Measurements from ENCODE around the gene ST6GALNAC6.

Gene ST6GALNAC6

GRCh38 chr9:127915801-127916719 lies 16.7 kb upstream of the ST6GALNAC6 start:
- no peak for DNase-seq (ENCODE audit: low read depth)
- no peak overlapping the region for H3K4me3 ChIP-seq (ENCODE audit: low read depth, low read length)
- TF ChIP-seq MYC (IDR thresholded peaks at IDR 0.05; ENCODE audit: low read depth, low read length) = no peak
- TF ChIP-seq CTCF (IDR thresholded peaks at IDR 0.05; ENCODE audit: low read depth, low read length) = no peak
- no peak for TF ChIP-seq POLR2A (IDR thresholded peaks at IDR 0.05; ENCODE audit: extremely low read depth, insufficient read length)
- no peak for TF ChIP-seq MAX (IDR thresholded peaks at IDR 0.05; ENCODE audit: low read depth, low read length)

- no peak overlapping the region for H3K4me3 ChIP-seq (ENCODE audit: low read depth, low read length)
Measured at GRCh38 chr9:127915325-127915752, 15.9 kb upstream of the ST6GALNAC6 start.

GRCh38 chr9:127913682-127914081 lies 14.3 kb upstream of the ST6GALNAC6 start:
- DNase-seq (ENCODE audit: low read depth) = no peak
- TF ChIP-seq MYC (IDR thresholded peaks at IDR 0.05; ENCODE audit: low read depth, low read length) = no peak
- no peak for TF ChIP-seq POLR2A (IDR thresholded peaks at IDR 0.05; ENCODE audit: extremely low read depth, insufficient read length)
- no peak for TF ChIP-seq MAX (IDR thresholded peaks at IDR 0.05; ENCODE audit: low read depth, low read length)
- no peak overlapping the region for H3K4me3 ChIP-seq (ENCODE audit: low read depth, low read length)

More at GRCh38 chr9:127915325-127915752, 15.9 kb upstream of the ST6GALNAC6 start:
- no peak for DNase-seq (ENCODE audit: low read depth)
- TF ChIP-seq POLR2A (IDR thresholded peaks at IDR 0.05; ENCODE audit: extremely low read depth, insufficient read length) (no peak), MYC (IDR thresholded peaks at IDR 0.05; ENCODE audit: low read depth, low read length) (no peak), MAX (IDR thresholded peaks at IDR 0.05; ENCODE audit: low read depth, low read length) (no peak), CTCF (IDR thresholded peaks at IDR 0.05; ENCODE audit: low read depth, low read length) (no peak)

GRCh38 chr9:127912882-127913281 lies 13.5 kb upstream of the ST6GALNAC6 start:
- DNase-seq (ENCODE audit: low read depth) = no peak
- no peak for TF ChIP-seq CTCF (IDR thresholded peaks at IDR 0.05; ENCODE audit: low read depth, low read length)
- TF ChIP-seq MAX (IDR thresholded peaks at IDR 0.05; ENCODE audit: low read depth, low read length) = no peak
- TF ChIP-seq POLR2A (IDR thresholded peaks at IDR 0.05; ENCODE audit: extremely low read depth, insufficient read length) = no peak
- TF ChIP-seq MYC (IDR thresholded peaks at IDR 0.05; ENCODE audit: low read depth, low read length) = no peak
- H3K4me3 ChIP-seq (ENCODE audit: low read depth, low read length) = no peak overlapping the region

GRCh38 chr9:127912296-127912695 lies 12.9 kb upstream of the ST6GALNAC6 start:
- H3K4me3 ChIP-seq (ENCODE audit: low read depth, low read length) = no peak overlapping the region
- no peak for DNase-seq (ENCODE audit: low read depth)
- TF ChIP-seq MAX (IDR thresholded peaks at IDR 0.05; ENCODE audit: low read depth, low read length) (no peak), CTCF (IDR thresholded peaks at IDR 0.05; ENCODE audit: low read depth, low read length) (no peak), POLR2A (IDR thresholded peaks at IDR 0.05; ENCODE audit: extremely low read depth, insufficient read length) (no peak), MYC (IDR thresholded peaks at IDR 0.05; ENCODE audit: low read depth, low read length) (no peak)

GRCh38 chr9:127910613-127911205 lies 11.3 kb upstream of the ST6GALNAC6 start:
- TF ChIP-seq MYC (IDR thresholded peaks at IDR 0.05; ENCODE audit: low read depth, low read length) (no peak), POLR2A (IDR thresholded peaks at IDR 0.05; ENCODE audit: extremely low read depth, insufficient read length) (no peak), CTCF (IDR thresholded peaks at IDR 0.05; ENCODE audit: low read depth, low read length) (peak; percentile 16), MAX (IDR thresholded peaks at IDR 0.05; ENCODE audit: low read depth, low read length) (no peak)
- DNase-seq (ENCODE audit: low read depth) = no peak
- no peak overlapping the region for H3K4me3 ChIP-seq (ENCODE audit: low read depth, low read length)
